Measurements from ENCODE around the gene SHC2. TPM values are rescaled to one million over a fixed set of nuclear protein-coding genes. Genes with fewer than 3 reads are reported as not detected.

The SHC2 gene
- total RNA-seq, 2 donors from 2014 or later: 2.7 to 9.5 TPM

- Histone ChIP-seq H3K36me3 (no peaks in the 10 kb centered on the region), H3K9me3 (no peaks in the 10 kb centered on the region), H3K27me3 (no peaks in the 10 kb centered on the region), H3K27ac (no peak overlapping the region), H3K9ac (ENCODE audit: low read depth in 2 of 2, low read length in 2 of 2) (no peak overlapping the region), H3K4me3 (no peak overlapping the region), H3K4me1 (no peaks in the 10 kb centered on the region)
- TF ChIP-seq CTCF (IDR thresholded peaks at IDR 0.05): no peak
- no peak for DNase-seq
- intact Hi-C loops (cut with DNase I): no loop called here
Measured at GRCh38 chr19:443005-443404, 17.8 kb downstream of the SHC2 start.

- DNase-seq: no peak
- no peaks in the 10 kb centered on the region for H3K36me3 ChIP-seq
- no peaks in the 10 kb centered on the region for H3K4me1 ChIP-seq
- H3K4me3 ChIP-seq: no peak overlapping the region
- no peak overlapping the region for H3K27ac ChIP-seq
- no peak for TF ChIP-seq CTCF (IDR thresholded peaks at IDR 0.05)
- no peaks in the 10 kb centered on the region for H3K27me3 ChIP-seq
- no peaks in the 10 kb centered on the region for H3K9me3 ChIP-seq
- H3K9ac ChIP-seq (ENCODE audit: low read depth in 2 of 2, low read length in 2 of 2): no peak overlapping the region
- intact Hi-C loops (cut with DNase I): no loop called here
Measured at GRCh38 chr19:442085-442484, 18.7 kb downstream of the SHC2 start.

GRCh38 chr19:441213-441836, 19.5 kb downstream of the SHC2 start:
- intact Hi-C loops (cut with DNase I): no loop called here
- H3K27ac ChIP-seq: no peak overlapping the region
- no peaks in the 10 kb centered on the region for H3K36me3 ChIP-seq
- no peak for TF ChIP-seq CTCF (IDR thresholded peaks at IDR 0.05)
- H3K9ac ChIP-seq (ENCODE audit: low read depth in 2 of 2, low read length in 2 of 2): no peak overlapping the region
- no peaks in the 10 kb centered on the region for H3K4me1 ChIP-seq
- no peak for DNase-seq
- no peaks in the 10 kb centered on the region for H3K27me3 ChIP-seq
- no peaks in the 10 kb centered on the region for H3K9me3 ChIP-seq
- H3K4me3 ChIP-seq: no peak overlapping the region

GRCh38 chr19:440391-441212, 20.2 kb downstream of the SHC2 start:
- intact Hi-C loops (cut with DNase I): no loop called here
- no peaks in the 10 kb centered on the region for H3K27me3 ChIP-seq
- no peak overlapping the region for H3K27ac ChIP-seq
- TF ChIP-seq CTCF (IDR thresholded peaks at IDR 0.05): no peak
- no peak overlapping the region for H3K9ac ChIP-seq (ENCODE audit: low read depth in 2 of 2, low read length in 2 of 2)
- no peak overlapping the region for H3K4me3 ChIP-seq
- H3K4me1 ChIP-seq: no peaks in the 10 kb centered on the region
- no peaks in the 10 kb centered on the region for H3K36me3 ChIP-seq
- no peaks in the 10 kb centered on the region for H3K9me3 ChIP-seq
- DNase-seq: no peak

- no peaks in the 10 kb centered on the region for H3K27me3 ChIP-seq
Measured at GRCh38 chr19:439167-439900, 21.5 kb downstream of the SHC2 start.

More at GRCh38 chr19:439167-439900, 21.5 kb downstream of the SHC2 start:
- Histone ChIP-seq H3K9me3 (no peaks in the 10 kb centered on the region), H3K4me3 (no peak overlapping the region), H3K36me3 (no peaks in the 10 kb centered on the region), H3K9ac (ENCODE audit: low read depth in 2 of 2, low read length in 2 of 2) (no peak overlapping the region), H3K4me1 (no peaks in the 10 kb centered on the region), H3K27ac (no peak overlapping the region)
- no peak for TF ChIP-seq CTCF (IDR thresholded peaks at IDR 0.05)
- no peak for DNase-seq
- intact Hi-C loops (cut with DNase I): no loop called here
